GM12873 (cell line): ENCODE results near the gene DDX1.

Experiments
- TF ChIP-seq, protein P1 (sequence below): IDR thresholded peaks from 2 replicates; pipeline ENCODE4 v1.5.1; 2012; ENCODE audit warnings: low read depth, mild to moderate bottlenecking, moderate library complexity, low read length, control low read depth; ENCODE audit not compliant: insufficient read depth; ENCODE audit errors: missing control alignments

Gene DDX1

DNA sequence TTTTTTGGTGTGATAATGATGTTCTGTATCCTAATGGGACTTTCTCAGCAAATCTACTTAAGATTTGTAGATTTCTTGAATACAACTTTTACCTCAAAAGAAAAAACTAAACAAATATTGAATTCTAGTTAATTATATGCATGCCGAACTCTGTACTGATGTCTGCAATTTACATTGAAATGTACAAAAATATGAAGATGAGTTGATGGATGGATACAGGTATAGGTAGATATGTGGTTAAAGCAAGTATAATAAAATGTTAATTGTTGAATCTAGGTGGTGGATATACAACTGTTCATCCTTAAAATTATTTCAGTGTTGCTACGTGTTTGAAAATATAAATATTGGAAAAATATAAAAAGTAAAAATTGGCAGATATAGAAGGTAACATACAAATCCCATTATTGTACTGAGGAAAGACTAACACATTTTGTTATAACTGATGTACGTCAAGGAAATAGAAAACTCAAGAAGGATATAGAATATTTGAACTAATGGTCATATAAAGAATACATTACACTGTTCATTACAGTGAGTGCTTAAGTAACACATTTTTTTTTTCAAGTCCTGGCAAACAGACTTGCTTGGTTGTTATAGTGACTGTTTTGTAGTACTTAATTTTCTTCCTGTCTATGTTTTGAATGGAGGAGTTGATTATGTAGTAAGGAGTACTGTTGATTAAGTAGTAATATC lies 33.8 kb downstream of the DDX1 start:
- TF ChIP-seq, protein P1, sequence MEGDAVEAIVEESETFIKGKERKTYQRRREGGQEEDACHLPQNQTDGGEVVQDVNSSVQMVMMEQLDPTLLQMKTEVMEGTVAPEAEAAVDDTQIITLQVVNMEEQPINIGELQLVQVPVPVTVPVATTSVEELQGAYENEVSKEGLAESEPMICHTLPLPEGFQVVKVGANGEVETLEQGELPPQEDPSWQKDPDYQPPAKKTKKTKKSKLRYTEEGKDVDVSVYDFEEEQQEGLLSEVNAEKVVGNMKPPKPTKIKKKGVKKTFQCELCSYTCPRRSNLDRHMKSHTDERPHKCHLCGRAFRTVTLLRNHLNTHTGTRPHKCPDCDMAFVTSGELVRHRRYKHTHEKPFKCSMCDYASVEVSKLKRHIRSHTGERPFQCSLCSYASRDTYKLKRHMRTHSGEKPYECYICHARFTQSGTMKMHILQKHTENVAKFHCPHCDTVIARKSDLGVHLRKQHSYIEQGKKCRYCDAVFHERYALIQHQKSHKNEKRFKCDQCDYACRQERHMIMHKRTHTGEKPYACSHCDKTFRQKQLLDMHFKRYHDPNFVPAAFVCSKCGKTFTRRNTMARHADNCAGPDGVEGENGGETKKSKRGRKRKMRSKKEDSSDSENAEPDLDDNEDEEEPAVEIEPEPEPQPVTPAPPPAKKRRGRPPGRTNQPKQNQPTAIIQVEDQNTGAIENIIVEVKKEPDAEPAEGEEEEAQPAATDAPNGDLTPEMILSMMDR = no peak

DNA sequence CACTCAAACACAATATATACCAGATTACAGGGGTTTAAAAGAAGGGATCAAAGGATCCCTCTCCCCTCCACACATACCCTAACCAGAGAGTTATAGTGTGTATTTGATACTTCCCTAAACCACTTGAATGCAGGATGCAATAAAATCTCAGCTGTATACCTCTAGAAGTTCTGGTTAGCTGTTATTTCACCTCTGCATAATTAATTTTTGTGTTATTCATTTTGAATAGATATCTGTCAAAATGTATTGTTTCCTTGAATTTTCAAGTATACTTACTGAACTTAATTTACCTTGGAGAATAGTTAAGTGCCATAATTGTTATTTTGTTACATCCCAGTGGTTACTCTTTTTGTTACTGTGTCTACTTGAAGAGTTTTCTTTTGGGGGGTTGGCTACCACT lies 34.5 kb downstream of the DDX1 start:
- TF ChIP-seq, protein P1 = no peak

DNA sequence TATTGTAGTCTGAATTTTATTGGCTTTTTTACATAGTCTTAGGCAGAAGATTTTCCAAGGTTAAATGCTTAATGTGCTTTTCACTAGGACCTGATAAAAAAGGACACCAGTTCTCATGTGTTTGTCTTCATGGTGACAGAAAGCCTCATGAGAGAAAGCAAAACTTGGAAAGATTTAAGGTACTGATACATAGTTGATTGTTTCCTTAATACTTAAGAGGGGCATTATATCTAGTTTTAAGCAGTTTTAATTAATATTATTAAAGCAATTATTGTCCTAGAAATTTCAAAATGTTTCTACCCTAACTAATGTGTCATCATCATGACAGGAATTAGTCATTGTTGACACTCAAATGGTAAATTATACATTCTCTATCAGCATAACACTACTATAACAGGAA lies 35.3 kb downstream of the DDX1 start:
- TF ChIP-seq, protein P1 = no peak

DNA sequence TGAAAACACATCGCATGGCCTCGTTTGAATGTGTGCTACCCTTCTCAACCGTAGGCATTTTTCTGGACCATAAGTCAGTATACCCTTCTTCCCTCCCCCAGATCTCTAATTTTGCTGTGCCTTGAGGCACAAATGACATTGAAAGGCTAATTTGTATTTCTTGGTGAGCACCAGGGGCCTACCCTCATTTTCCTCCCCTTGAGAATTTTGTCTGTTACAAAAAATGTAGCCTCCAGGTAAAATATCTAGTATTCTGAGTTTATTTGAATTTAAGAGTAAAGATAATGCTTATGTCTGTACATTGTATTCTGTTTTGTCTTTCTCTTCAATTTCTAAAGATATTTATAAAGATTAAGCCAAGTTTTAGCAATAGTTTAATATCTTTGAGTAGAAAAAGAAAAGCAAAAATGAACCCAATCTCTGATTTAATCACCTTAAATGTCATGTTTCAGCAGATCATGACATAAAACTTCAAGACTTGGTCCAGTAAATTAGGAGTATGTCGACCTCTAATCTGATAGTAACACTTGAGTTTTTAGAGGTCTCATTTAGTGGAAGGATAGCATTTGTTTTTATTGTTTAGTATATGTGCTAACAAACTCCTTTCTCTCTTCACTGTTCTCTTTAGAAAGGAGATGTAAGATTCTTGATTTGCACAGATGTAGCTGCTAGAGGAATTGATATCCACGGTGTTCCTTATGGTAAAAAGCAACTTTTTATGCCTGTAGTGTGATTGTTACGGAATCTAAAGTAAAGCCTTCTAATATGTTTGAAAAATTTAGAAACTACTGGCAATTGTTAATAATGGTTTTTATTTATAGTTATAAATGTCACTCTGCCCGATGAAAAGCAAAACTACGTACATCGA lies 36.4 kb downstream of the DDX1 start:
- TF ChIP-seq, protein P1 = no peak

DNA sequence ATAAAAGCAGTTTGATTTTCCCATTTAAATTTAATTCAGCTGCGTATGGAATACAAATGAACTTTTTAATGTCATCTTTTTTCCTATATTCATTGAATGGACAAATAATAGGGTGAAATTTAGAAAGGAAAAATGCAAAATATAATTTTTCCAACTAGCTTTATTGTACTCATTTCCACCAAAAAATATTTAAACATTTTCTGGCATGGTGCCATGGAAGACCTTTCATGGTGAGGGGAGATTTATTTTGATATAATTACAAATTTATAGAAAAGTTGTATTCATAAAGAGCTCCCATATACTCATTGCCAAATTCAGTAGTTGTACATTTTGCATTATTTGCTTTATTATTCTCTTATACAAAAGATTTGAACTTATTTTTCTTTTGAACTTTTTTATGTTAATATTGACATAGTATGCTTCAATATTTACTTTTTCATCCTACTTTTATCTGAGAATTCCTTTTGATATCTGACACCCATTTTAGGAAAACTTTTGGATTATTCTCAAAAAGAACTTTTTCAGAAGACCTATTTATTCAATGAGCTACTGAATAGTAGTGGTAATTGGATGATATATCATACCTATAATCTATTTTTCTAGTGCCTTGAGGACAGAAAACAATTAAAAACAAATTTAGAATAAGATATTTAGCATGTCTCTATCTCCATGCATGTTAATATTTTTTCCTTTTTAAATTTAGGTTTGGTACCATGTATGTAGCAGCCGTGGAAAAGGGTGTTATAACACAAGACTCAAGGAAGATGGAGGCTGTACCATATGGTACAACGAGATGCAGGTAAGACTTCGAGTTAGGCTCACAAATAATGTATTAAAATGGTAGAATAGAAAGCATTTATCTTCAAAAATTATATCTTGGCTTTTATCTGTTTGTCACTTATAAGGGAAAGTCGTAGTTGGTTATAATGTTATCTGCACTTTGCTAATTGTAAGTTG lies 37.5 kb downstream of the DDX1 start:
- TF ChIP-seq, protein P1 = no peak

DNA sequence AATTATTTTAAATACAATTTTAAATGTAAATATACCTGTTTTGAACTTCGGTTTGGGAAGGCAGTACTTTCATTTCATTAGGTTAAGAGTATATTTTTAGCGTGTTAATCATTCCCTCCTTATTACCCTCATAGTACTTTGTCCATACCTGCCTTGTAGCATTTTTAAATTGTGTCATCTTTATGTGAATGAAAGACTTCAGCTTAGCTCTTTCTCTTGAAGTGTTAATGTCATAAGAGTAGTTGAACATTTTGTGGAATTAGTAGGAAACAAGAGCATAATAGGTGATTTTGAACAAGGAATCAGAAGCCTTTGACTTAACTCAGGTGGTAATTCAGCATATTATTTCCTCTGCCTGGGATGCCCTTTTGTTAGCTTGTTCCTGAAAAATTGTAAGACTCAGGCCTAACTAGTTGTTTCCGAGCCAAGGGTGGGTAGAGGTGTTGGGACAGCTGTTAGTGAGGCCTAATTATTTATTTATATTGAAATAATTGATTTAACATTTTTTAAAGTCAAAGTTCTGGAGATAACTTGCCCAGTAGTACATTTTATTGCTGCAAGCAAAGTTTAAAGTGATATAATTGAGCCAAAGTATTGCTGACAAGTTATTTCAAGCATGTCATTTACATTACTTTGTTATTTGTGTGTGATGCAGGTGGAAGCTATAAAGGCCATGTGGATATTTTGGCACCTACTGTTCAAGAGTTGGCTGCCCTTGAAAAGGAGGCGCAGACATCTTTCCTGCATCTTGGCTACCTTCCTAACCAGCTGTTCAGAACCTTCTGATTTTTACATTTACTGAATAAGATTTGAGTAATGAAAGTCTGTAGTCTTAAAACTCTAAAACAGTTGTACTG lies 38.7 kb downstream of the DDX1 start:
- TF ChIP-seq, protein P1 = no peak
